OCI-LY7 (cell line): Measurements from ENCODE around the gene MARK3.

Source experiments
- EZH2phosphoT487 ChIP-seq: fragments of 200-600 bp; sonication (generic); IDR thresholded peaks from 2 replicates; pipeline ENCODE4 v1.6.1; 2018; ENCODE audit warnings: low read depth, borderline replicate concordance, mild to moderate bottlenecking, mixed run types, antibody characterized with exemption, low read length, moderate library complexity, mixed read lengths
- TF ChIP-seq, protein P1 (sequence below): fragments of 200-600 bp; sonication (generic); conservative IDR thresholded peaks from 2 replicates; pipeline ENCODE4 v1.5.1; 2014; ENCODE audit warnings: mild to moderate bottlenecking, antibody characterized with exemption, low read length, moderate library complexity, mixed read lengths

DNA sequence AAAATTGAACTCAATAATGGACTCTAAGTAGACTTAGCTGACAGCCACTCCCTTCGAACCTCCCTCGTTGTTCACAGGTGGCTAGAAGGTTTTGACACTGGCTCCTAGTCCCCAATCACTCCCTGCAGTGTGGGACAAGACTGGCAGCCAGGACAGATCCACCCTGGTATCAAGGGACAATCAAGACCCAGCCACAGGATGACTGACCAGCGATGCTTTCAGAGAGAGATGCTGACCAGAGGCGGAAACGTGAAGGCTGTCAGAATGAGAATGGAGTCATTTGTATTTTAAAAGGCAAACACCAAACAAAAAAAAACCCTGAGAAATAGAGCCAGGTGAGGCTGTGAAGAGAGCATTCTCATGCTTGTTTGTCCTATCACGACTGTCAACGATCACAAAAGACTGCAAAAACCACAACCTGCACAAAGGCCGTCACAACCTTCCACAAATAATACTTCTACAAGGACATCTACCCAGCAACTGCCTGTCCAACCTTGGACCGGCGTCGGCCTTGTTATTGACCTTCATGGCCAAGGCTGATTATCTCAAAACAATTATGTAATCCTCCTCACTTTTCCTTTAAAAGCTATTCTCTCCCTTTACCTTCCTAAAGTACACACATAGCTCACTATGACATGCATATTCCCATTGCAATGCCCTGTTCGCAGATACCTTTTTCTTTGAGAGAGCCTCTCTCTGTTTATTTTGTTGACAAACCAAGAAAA is 38.0 kb upstream of the MARK3 start:
- TF ChIP-seq, protein P1, sequence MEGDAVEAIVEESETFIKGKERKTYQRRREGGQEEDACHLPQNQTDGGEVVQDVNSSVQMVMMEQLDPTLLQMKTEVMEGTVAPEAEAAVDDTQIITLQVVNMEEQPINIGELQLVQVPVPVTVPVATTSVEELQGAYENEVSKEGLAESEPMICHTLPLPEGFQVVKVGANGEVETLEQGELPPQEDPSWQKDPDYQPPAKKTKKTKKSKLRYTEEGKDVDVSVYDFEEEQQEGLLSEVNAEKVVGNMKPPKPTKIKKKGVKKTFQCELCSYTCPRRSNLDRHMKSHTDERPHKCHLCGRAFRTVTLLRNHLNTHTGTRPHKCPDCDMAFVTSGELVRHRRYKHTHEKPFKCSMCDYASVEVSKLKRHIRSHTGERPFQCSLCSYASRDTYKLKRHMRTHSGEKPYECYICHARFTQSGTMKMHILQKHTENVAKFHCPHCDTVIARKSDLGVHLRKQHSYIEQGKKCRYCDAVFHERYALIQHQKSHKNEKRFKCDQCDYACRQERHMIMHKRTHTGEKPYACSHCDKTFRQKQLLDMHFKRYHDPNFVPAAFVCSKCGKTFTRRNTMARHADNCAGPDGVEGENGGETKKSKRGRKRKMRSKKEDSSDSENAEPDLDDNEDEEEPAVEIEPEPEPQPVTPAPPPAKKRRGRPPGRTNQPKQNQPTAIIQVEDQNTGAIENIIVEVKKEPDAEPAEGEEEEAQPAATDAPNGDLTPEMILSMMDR: no peak
- TF ChIP-seq EZH2phosphoT487: no peak
